Epithelial cell of esophagus (primary cell): ENCODE results near the gene C10orf95.

Experiments
- DNase-seq: peaks from one replicate; pipeline ENCODE4 v3.0.0; 2010; ENCODE audit warnings: low read depth
- H3K4me3 ChIP-seq: 2 replicates; pipeline ENCODE4 v1.5.1; 2011; ENCODE audit warnings: mild to moderate bottlenecking, low read length, control low read depth
- TF ChIP-seq, protein P1 (sequence below): IDR thresholded peaks from 2 replicates; pipeline ENCODE4 v1.5.1; 2011; ENCODE audit warnings: low read depth, mild to moderate bottlenecking, low read length, control low read depth, inconsistent platforms; ENCODE audit not compliant: insufficient read depth; ENCODE audit errors: missing control alignments

Gene C10orf95

DNA sequence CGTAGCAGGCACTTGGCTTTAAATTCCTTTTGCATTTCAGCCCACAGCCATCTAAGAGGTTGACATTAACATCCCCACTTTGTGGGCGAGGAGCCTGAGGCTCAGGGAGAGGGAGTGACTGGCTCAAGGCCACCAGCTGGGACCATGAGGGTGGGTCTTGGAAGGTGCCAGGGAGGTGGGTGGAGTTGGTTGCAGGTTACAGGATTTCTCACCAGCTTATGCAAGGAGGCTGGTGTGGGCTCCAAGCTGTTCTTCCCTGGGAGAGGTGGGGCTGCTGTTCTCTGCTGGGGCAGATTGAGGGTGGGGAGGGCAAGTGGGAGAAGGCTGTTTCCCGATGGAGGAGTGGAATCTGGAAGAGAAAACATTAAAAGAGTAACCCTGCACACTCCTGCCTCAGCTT, 14.1 kb upstream of the C10orf95 start:
- TF ChIP-seq, protein P1, sequence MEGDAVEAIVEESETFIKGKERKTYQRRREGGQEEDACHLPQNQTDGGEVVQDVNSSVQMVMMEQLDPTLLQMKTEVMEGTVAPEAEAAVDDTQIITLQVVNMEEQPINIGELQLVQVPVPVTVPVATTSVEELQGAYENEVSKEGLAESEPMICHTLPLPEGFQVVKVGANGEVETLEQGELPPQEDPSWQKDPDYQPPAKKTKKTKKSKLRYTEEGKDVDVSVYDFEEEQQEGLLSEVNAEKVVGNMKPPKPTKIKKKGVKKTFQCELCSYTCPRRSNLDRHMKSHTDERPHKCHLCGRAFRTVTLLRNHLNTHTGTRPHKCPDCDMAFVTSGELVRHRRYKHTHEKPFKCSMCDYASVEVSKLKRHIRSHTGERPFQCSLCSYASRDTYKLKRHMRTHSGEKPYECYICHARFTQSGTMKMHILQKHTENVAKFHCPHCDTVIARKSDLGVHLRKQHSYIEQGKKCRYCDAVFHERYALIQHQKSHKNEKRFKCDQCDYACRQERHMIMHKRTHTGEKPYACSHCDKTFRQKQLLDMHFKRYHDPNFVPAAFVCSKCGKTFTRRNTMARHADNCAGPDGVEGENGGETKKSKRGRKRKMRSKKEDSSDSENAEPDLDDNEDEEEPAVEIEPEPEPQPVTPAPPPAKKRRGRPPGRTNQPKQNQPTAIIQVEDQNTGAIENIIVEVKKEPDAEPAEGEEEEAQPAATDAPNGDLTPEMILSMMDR: no peak
- no peak for DNase-seq
- no peak overlapping the region for H3K4me3 ChIP-seq

DNA sequence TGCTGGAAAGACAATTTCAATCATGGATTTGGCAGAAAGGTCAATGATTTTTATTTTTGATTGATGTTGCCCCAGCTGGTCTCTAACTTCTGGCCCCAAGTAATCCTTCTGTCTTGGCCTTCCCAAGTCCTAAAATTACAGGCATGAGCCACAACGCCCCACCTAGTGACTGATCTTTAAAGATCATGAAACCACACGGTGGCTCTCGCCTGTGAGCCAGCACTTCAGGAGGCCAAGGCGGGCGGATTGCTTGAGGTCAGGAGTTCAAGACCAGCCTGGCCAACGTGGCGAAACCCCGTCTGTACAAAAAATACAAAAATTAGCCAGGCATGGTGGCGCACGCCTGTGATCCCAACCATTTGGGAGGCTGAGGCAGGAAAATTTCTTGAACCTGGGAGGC, 12.6 kb upstream of the C10orf95 start:
- H3K4me3 ChIP-seq: no peak overlapping the region
- no peak for DNase-seq
- TF ChIP-seq, protein P1: no peak

DNA sequence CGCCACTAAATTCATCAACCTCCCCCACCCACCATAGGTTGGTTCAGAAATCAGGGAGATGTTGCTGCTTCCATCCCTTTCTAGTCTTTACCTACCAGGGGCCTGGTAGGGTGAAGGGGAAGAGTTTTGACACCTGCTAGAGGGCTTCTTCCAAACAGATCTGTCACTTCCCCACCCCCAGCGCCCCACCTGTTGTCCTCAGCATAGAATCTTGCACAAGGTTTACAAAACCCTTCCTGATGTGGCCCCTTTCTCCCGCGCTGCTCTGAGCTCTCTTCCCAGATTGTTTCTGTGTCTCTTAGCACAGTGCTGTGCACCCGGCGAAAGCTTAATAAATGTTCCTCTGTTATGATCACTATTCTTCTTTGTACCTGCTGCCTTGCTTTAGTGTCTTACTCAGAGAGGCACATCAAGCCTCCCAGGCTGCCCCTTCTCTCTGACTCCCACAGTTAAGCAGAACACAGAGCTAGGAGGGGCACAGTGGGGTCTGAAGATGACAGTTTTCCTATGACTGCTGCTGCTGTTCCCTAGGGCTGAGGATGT, 11.2 kb upstream of the C10orf95 start:
- TF ChIP-seq, protein P1: no peak
- no peak for DNase-seq
- H3K4me3 ChIP-seq: no peak overlapping the region

DNA sequence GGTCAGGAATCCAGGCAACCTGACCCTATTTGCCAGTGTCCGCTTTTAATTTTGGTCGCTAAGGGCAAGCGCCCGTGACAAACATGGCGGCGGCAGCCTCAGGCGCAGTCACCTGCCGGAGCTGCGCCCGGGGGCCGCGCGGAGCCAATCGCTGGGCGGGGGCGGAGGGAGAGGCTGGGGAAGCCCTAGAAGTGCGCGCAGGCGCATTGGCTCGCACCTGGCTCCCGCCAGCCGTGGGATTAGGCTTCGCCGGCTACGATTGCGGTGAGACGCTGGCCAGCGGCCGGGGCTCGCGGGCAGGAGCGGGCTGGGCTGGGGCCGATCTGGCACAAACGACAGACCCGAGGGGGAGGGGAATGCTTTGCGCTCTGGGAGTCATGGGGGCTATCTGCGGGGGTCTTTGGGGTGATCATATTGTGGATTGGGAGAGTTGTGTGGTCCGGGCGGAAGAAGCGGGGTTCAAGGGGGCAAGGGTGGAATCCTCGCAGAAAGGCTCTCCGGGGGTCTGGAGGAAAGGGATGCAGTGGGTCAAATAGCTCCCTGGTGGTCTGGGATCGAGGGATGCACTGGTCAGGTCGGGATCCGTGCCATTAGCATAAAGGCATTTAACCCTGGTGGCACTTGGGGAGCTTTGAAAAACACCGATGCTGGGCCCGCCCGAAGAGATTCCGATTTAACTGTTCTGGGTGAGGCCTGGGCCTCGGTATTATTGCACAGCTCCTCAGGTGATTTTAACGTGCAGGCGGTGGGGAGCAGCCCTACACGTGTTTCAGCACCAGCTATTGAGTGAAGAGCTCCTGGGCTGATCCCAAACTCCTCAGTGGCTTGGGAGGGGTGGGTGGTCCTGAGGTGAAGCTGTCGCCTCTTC, 10.1 kb upstream of the C10orf95 start:
- peak; percentile 92 for DNase-seq
- TF ChIP-seq, protein P1: no peak
- peak overlapping the region; percentile 56 for H3K4me3 ChIP-seq

DNA sequence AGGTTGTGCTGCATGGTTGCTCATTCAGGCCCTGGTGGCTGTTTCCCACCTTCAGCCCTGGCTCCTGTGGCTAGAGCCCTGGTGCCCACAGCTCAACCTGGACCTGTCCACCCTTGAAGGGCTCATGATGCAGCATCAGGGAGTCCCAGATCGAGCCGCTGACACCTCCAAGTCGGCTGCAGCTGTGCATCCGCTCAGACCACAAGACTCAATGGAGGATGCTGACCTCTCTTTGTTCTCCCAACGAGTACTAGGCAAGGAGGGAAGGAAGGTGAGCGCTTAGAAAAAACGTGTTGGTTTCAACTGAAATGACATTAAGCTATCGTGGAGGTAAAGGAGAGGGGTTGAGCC, 9.5 kb upstream of the C10orf95 start:
- peak overlapping the region; percentile 42 for H3K4me3 ChIP-seq
- TF ChIP-seq, protein P1: no peak
- DNase-seq: no peak

DNA sequence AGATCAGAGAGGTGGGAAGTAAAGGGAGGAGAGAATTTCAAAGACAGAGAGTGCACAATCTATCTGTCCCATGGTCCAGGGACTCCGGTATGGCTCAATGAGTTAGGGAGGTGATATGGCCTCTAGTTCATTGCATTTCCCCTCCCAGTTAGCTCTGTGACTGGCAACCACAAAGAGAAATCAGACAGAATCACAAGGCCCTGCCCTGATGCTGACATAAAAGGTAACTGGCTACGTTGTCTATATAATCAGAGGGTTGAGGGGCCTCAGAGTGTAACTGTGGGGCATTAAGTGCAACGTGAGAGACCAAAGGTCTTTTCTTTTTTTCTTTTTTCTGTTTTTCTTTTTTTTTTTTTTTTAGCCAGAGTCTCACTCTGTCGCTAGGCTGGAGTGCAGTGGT, 7.3 kb upstream of the C10orf95 start:
- TF ChIP-seq, protein P1: no peak
- no peak overlapping the region for H3K4me3 ChIP-seq
- DNase-seq: no peak

DNA sequence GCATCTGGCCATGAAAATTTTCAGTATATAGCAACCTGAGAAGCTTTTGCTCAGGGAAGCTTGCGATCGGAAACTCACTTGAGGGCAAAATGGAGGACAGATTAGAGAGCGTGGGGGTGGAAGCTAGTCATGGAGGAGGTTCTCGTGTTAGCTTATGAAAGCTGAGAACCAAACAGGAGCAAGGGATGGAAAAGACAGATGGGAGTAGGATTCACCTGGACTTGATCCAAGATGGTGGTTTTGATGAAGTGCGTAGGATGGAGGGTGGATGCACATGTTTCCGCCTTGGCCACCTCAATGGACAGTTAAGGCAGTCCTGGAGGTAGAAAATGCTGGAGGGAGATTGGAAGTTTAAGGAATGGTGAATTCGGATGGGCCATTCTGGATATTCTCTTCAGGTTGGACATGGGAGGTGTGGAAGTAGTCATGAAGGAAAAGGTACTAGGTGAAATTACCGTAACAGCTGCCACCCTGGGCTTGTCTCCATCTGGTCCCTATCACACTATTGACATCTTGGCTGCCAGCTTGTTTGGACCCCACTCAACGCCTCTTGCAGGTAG, 6.3 kb upstream of the C10orf95 start:
- DNase-seq: no peak
- H3K4me3 ChIP-seq: no peak overlapping the region
- TF ChIP-seq, protein P1: no peak
